ENCODE results near the gene TACC2.
"Not testable (repeated sequence)": the region's sequence is repeated elsewhere in the genome, so short reads cannot be mapped to it uniquely, and the experiment has no call there.

The TACC2 gene

DNA sequence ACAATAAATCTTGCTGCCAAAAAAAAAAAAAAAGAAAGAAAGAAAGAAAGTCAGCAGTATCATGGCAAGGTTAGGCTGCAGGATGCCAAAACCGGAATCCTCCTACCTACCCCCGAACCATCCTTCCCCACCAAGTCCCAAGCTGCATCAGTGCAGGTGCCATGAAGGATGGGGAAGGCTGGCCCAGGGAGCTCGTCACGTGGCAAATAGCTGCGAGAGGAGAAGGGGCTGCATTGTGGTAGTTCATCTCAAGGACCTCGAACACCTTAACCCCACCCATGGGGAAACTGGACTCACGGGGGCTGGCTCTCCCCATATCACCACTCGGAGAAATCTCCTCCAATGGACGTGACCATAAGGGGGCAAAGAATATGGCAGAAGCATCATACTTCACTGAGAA lies 86.2 kb downstream of the TACC2 start:
- no peak overlapping the region for H2BK120ac ChIP-seq (ENCODE audit: low read depth, low read length)

DNA sequence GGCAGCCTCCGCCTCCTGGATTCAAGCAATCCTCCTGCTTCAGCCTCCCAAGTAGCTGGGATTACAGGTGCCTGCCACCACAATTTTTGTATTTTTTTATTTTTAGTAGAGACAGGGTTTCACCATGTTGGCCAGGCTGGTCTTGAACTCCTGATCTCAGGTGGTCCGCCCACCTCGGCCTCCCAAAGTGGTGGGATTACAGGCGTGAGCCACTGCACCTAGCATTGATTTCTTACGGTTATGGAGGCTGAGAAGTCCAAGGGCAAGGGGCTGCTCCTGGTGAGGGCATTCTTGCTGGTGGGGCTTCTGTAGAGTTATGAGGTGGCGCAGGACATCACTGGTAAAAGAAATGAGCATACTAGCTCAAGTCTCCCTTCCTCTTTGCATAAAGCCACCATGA lies 86.9 kb downstream of the TACC2 start:
- not testable (repeated sequence) for H2BK120ac ChIP-seq (ENCODE audit: low read depth, low read length); H3K27me3 ChIP-seq (ENCODE audit: control insufficient read depth in 1 of 2, insufficient read depth in 1 of 2, low read length in 2 of 2); H3K23ac ChIP-seq (ENCODE audit: low read length in 2 of 2); H3K36me3 ChIP-seq (ENCODE audit: control insufficient read depth in 1 of 2, insufficient read depth in 2 of 2, low read depth in 1 of 2, low read length in 2 of 2); H3K4me2 ChIP-seq (ENCODE audit: low read length, poor library complexity, severe bottlenecking); H3K18ac ChIP-seq (ENCODE audit: low read depth in 1 of 2, low read length in 2 of 2); H4K91ac ChIP-seq (ENCODE audit: low read length); H2BK15ac ChIP-seq (ENCODE audit: low read depth, poor library complexity, severe bottlenecking); H2BK5ac ChIP-seq (ENCODE audit: low read depth, low read length, poor library complexity, severe bottlenecking); H2BK12ac ChIP-seq (ENCODE audit: low read length in 2 of 2); H2AK5ac ChIP-seq (ENCODE audit: low read length, severe bottlenecking); DNase-seq; H2AFZ ChIP-seq (ENCODE audit: low read depth, low read length); H3K79me1 ChIP-seq (replicated peaks; ENCODE audit: low read length, poor library complexity, severe bottlenecking); H3K14ac ChIP-seq (ENCODE audit: low read length in 2 of 2); H4K8ac ChIP-seq (ENCODE audit: low read length); H3K9ac ChIP-seq (ENCODE audit: low read length); H3K4ac ChIP-seq (ENCODE audit: low read depth in 1 of 2, low read length in 2 of 2); H3K4me1 ChIP-seq (ENCODE audit: control insufficient read depth, insufficient read depth, low read depth, low read length); H3K27ac ChIP-seq (ENCODE audit: low read length, poor library complexity, severe bottlenecking); H3K4me3 ChIP-seq (ENCODE audit: insufficient read depth in 1 of 2, low read depth in 1 of 2, low read length in 2 of 2); H3K9me3 ChIP-seq (ENCODE audit: control insufficient read depth, low read length)
- 98% methylated on average over 6 of the region's 6 CpGs for WGBS

More for the DNA sequence above, 86.2 kb downstream of the TACC2 start:
- H3K14ac ChIP-seq (ENCODE audit: low read length in 2 of 2): no peak overlapping the region
- H2BK5ac ChIP-seq (ENCODE audit: low read depth, low read length, poor library complexity, severe bottlenecking): no peak overlapping the region
- no peak overlapping the region for H3K23ac ChIP-seq (ENCODE audit: low read length in 2 of 2)
- H3K4me1 ChIP-seq (ENCODE audit: control insufficient read depth, insufficient read depth, low read depth, low read length): no peaks in the 10 kb centered on the region
- H2BK15ac ChIP-seq (ENCODE audit: low read depth, poor library complexity, severe bottlenecking): no peak overlapping the region
- H3K79me1 ChIP-seq (replicated peaks; ENCODE audit: low read length, poor library complexity, severe bottlenecking): no peaks in the 10 kb centered on the region
- H3K9ac ChIP-seq (ENCODE audit: low read length): no peak overlapping the region
- no peak overlapping the region for H3K4ac ChIP-seq (ENCODE audit: low read depth in 1 of 2, low read length in 2 of 2)
- H4K8ac ChIP-seq (ENCODE audit: low read length): no peak overlapping the region
- no peaks in the 10 kb centered on the region for H3K27me3 ChIP-seq (ENCODE audit: control insufficient read depth in 1 of 2, insufficient read depth in 1 of 2, low read length in 2 of 2)
- no peaks in the 10 kb centered on the region for H3K9me3 ChIP-seq (ENCODE audit: control insufficient read depth, low read length)
- no peak overlapping the region for H2AK5ac ChIP-seq (ENCODE audit: low read length, severe bottlenecking)
- H3K4me2 ChIP-seq (ENCODE audit: low read length, poor library complexity, severe bottlenecking): no peak overlapping the region
- no peak for DNase-seq
- H4K91ac ChIP-seq (ENCODE audit: low read length): no peak overlapping the region
- H2BK12ac ChIP-seq (ENCODE audit: low read length in 2 of 2): no peak overlapping the region
- H3K4me3 ChIP-seq (ENCODE audit: insufficient read depth in 1 of 2, low read depth in 1 of 2, low read length in 2 of 2): no peak overlapping the region
- H3K36me3 ChIP-seq (ENCODE audit: control insufficient read depth in 1 of 2, insufficient read depth in 2 of 2, low read depth in 1 of 2, low read length in 2 of 2): no peaks in the 10 kb centered on the region
- 93% methylated on average over 7 of the region's 9 CpGs for WGBS
- H2AFZ ChIP-seq (ENCODE audit: low read depth, low read length): no peak overlapping the region
- no peak overlapping the region for H3K27ac ChIP-seq (ENCODE audit: low read length, poor library complexity, severe bottlenecking)
- no peak overlapping the region for H3K18ac ChIP-seq (ENCODE audit: low read depth in 1 of 2, low read length in 2 of 2)

DNA sequence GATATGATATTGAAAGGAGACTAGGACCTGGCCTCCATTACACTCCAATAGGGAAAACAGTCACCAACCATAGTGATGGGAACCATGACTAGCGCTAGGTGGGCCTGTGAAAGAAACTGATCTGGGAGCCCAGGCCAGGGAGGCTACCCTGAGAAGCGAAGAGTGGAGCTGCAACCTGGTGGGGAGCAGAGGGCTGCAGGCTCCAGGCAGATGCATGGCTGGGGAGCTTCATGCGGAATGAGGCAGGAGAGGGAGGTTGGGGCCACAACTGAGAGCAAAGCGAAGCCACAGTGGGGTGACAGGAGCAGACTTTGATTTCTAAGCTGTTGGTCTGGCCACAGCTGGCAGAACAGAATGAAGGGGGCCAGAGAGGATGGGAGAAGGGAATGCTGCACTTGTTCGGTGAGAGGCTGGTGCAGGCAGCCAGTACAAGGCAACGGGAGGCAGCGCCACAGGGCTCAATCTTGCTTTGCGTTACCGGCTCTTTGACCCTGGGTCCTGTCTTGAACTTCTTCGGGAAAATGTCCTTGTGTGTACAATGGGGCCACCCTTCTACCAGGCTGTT lies 88.4 kb downstream of the TACC2 start:
- H3K36me3 ChIP-seq (ENCODE audit: control insufficient read depth in 1 of 2, insufficient read depth in 2 of 2, low read depth in 1 of 2, low read length in 2 of 2): no peaks in the 10 kb centered on the region
- H2BK15ac ChIP-seq (ENCODE audit: low read depth, poor library complexity, severe bottlenecking): no peak overlapping the region
- H3K23ac ChIP-seq (ENCODE audit: low read length in 2 of 2): no peak overlapping the region
- no peaks in the 10 kb centered on the region for H3K79me1 ChIP-seq (replicated peaks; ENCODE audit: low read length, poor library complexity, severe bottlenecking)
- no peak overlapping the region for H3K14ac ChIP-seq (ENCODE audit: low read length in 2 of 2)
- no peak for DNase-seq
- H2BK120ac ChIP-seq (ENCODE audit: low read depth, low read length): no peak overlapping the region
- no peak overlapping the region for H3K4me3 ChIP-seq (ENCODE audit: insufficient read depth in 1 of 2, low read depth in 1 of 2, low read length in 2 of 2)
- H3K4me2 ChIP-seq (ENCODE audit: low read length, poor library complexity, severe bottlenecking): no peak overlapping the region
- H3K27ac ChIP-seq (ENCODE audit: low read length, poor library complexity, severe bottlenecking): no peak overlapping the region
- peaks cover 1 to 8% of the 10 kb centered on the region in 2 experiments for H3K27me3 ChIP-seq (ENCODE audit: control insufficient read depth in 1 of 2, insufficient read depth in 1 of 2, low read length in 2 of 2)
- no peak overlapping the region for H3K4ac ChIP-seq (ENCODE audit: low read depth in 1 of 2, low read length in 2 of 2)
- H2AFZ ChIP-seq (ENCODE audit: low read depth, low read length): no peak overlapping the region
- no peak overlapping the region for H2AK5ac ChIP-seq (ENCODE audit: low read length, severe bottlenecking)
- no peak overlapping the region for H2BK5ac ChIP-seq (ENCODE audit: low read depth, low read length, poor library complexity, severe bottlenecking)
- no peaks in the 10 kb centered on the region for H3K9me3 ChIP-seq (ENCODE audit: control insufficient read depth, low read length)
- no peaks in the 10 kb centered on the region for H3K4me1 ChIP-seq (ENCODE audit: control insufficient read depth, insufficient read depth, low read depth, low read length)
- H3K18ac ChIP-seq (ENCODE audit: low read depth in 1 of 2, low read length in 2 of 2): no peak overlapping the region
- H4K91ac ChIP-seq (ENCODE audit: low read length): no peak overlapping the region
- WGBS: 97% methylated on average over 10 of the region's 10 CpGs
- no peak overlapping the region for H2BK12ac ChIP-seq (ENCODE audit: low read length in 2 of 2)
- H3K9ac ChIP-seq (ENCODE audit: low read length): no peak overlapping the region
- H4K8ac ChIP-seq (ENCODE audit: low read length): no peak overlapping the region

DNA sequence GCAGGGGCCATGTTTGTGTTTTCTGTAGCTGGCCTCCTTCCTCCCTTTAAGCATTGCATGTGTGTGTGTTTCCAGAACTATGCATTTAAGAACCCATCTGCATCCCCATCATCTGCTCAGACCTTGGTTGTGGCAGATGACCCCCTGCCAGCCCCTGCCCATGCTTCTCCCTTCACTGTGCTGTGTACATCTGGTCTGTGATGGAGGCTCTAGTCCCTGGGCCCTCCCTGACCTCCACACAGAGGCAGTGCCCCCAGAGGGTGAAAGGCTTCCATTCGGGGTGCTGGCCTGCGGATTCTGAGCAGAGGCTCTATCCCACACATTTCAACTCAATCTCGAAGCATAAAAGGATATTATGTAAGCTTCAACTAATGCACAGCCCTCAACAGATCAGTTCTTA lies 89.4 kb downstream of the TACC2 start:
- H3K36me3 ChIP-seq (ENCODE audit: control insufficient read depth in 1 of 2, insufficient read depth in 2 of 2, low read depth in 1 of 2, low read length in 2 of 2): no peaks in the 10 kb centered on the region
- H3K4me1 ChIP-seq (ENCODE audit: control insufficient read depth, insufficient read depth, low read depth, low read length): no peaks in the 10 kb centered on the region
- no peak overlapping the region for H3K9ac ChIP-seq (ENCODE audit: low read length)
- H3K23ac ChIP-seq (ENCODE audit: low read length in 2 of 2): no peak overlapping the region
- no peak overlapping the region for H2BK120ac ChIP-seq (ENCODE audit: low read depth, low read length)
- no peaks in the 10 kb centered on the region for H3K79me1 ChIP-seq (replicated peaks; ENCODE audit: low read length, poor library complexity, severe bottlenecking)
- no peak overlapping the region for H3K4me2 ChIP-seq (ENCODE audit: low read length, poor library complexity, severe bottlenecking)
- WGBS: 88% methylated on average over 3 of the region's 3 CpGs
- no peak overlapping the region for H4K8ac ChIP-seq (ENCODE audit: low read length)
- peak overlapping the region; percentile 23 to 59 for H2BK12ac ChIP-seq (ENCODE audit: low read length in 2 of 2)
- DNase-seq: no peak
- H3K14ac ChIP-seq (ENCODE audit: low read length in 2 of 2): no peak overlapping the region
- no peak overlapping the region for H2BK5ac ChIP-seq (ENCODE audit: low read depth, low read length, poor library complexity, severe bottlenecking)
- no peaks in the 10 kb centered on the region for H3K9me3 ChIP-seq (ENCODE audit: control insufficient read depth, low read length)
- no peak overlapping the region for H2AFZ ChIP-seq (ENCODE audit: low read depth, low read length)
- peak overlapping the region; percentile 18 to 53 for H3K18ac ChIP-seq (ENCODE audit: low read depth in 1 of 2, low read length in 2 of 2)
- H2AK5ac ChIP-seq (ENCODE audit: low read length, severe bottlenecking): no peak overlapping the region
- no peak overlapping the region for H3K4me3 ChIP-seq (ENCODE audit: insufficient read depth in 1 of 2, low read depth in 1 of 2, low read length in 2 of 2)
- H4K91ac ChIP-seq (ENCODE audit: low read length): no peak overlapping the region
- peaks cover 11 to 15% of the 10 kb centered on the region in 2 experiments for H3K27me3 ChIP-seq (ENCODE audit: control insufficient read depth in 1 of 2, insufficient read depth in 1 of 2, low read length in 2 of 2)
- peak overlapping the region; percentile 37 for H2BK15ac ChIP-seq (ENCODE audit: low read depth, poor library complexity, severe bottlenecking)
- no peak overlapping the region for H3K27ac ChIP-seq (ENCODE audit: low read length, poor library complexity, severe bottlenecking)
- no peak overlapping the region for H3K4ac ChIP-seq (ENCODE audit: low read depth in 1 of 2, low read length in 2 of 2)

Data from mesenchymal stem cell (in vitro differentiated cells and primary cell).